NCI-H2081 (cell line): ENCODE data around the gene ARHGEF19.
"Not testable (repeated sequence)": the region's sequence is repeated elsewhere in the genome, so short reads cannot be mapped to it uniquely, and the experiment has no call there.

ENCODE experiments used
- DNase-seq, 2 experiments: peaks; one replicate each; lab custom pipeline; 2025; lab: John Stamatoyannopoulos, UW

Gene ARHGEF19

GRCh38 chr1:16244650-16245285 is 32.3 kb upstream of the ARHGEF19 start:
- no peak for DNase-seq

DNA sequence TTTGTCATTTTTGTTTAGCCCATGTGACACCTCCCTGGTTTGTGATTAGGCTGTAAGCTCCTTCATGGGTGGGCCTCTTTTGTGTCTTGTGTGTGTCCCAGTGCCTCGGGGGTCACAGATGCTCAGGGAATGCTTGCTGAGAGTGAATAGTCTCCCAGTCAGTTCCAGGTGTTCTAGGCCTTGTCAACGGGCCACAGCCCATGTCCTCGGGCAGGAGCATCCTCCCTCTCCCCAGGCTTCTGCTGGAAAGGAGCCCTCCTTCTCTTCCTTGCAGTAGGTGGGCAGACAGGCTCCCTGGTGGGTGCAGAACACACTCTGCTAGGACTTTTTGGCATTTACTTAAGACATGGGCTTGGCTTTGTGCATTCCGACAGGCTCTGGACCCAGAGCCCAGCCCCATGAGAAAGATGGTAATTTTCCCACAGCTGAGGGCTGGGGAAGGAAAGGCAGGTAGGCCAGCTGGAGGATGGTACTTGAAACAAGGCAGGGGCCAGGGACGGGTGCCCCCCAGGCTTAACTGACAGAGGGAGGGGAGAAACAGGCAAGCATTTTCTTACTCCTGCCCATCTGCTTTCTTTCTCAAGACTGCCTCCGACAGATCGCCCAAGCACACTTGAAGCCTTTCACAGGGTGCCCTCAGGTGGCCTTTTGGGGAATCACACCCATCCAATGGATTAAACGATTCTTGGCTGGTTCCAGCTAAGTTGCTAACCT is 31.6 kb upstream of the ARHGEF19 start:
- DNase-seq = peak; percentile 80 to 81

DNA sequence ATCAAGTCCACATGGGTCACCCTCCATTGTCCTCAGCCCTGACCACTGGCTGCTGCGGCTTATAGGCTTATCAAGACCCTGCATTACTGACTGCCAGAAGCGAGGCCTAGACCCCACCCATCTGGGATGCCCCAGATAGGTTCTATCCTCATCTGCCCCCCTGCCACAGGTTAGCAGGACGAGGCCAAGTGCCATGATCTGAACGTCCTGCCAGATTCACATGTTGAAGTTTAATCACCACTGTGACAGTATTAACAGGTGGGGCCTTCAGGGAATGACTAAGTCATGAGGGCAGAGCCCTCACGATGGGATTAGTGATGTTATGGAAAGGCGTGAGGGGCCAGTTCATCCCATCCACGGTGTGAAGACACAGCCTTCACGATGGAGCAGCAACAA is 30.8 kb upstream of the ARHGEF19 start:
- DNase-seq = no peak

GRCh38 chr1:16242556-16243214 is 30.2 kb upstream of the ARHGEF19 start:
- no peak for DNase-seq

DNA sequence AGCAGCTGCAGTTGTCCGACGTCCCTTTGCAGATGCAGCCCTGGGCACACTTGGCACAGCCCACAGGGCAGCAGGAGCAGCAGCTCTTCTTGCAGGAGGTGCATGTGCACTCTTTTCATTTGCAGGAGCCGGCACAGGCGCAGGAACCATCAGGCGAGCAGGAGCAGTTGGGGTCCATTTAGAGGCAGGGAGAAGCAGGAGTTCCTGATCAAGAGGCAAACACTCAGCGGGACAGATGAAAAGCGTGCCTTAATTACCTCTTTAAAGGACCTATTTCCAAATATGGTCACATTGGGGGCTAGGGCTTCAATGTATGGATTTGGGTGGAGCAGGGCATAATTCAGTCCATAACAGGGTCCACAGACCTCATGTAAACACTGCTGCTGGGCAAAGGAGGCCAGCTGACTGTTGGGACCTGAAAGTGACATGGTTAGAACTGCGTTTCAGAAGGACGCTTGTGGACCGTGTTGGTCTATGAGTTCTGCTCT is 28.8 kb upstream of the ARHGEF19 start:
- DNase-seq = no peak

DNA sequence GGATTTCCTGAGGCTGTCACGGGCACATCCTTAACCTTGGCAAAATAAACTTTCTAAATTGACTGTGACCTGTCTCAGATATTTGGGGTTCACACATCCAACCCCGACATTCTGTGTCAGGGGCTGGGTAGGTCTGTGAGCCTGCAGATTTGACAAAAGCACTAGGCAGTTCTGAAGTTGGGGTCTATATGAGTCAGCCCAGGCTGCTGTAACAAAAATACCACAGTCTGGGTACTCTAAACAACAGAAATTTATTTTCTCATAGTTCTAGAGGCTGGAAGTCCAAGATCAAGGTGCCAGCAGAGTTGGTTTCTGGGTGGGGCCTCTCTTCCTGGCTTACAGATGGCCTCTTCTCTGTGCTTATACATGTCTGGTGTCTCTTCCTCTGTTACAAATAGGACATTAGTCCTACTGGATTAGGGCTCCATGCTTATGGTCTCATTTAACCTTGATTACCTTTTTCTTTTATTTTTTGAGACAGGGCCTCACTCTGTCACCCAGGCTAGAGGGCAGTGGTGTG is 27.6 kb upstream of the ARHGEF19 start:
- DNase-seq = no peak

DNA sequence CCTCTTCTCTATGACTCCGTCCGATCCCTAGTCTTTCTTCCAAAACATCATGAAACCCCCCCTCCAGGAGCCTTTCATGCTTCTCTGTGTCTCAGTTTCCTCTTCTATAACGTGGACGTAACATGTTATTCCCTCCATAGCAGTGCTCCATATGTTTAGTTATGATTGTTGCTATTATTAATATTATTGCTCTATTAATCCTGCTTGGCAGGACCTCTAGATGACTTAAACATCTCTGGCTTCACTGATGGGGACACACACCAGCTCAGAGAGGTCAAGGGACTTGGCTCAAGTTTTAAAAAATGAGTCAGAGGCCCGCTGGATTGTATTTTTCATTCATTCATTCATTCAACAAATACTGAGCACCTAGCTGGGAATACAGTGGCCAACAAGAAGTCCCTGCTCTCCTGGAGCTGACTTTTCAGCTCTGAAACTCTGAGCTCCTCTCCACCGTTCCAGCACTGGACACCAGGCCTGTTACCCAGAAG is 24.9 kb upstream of the ARHGEF19 start:
- no peak for DNase-seq

DNA sequence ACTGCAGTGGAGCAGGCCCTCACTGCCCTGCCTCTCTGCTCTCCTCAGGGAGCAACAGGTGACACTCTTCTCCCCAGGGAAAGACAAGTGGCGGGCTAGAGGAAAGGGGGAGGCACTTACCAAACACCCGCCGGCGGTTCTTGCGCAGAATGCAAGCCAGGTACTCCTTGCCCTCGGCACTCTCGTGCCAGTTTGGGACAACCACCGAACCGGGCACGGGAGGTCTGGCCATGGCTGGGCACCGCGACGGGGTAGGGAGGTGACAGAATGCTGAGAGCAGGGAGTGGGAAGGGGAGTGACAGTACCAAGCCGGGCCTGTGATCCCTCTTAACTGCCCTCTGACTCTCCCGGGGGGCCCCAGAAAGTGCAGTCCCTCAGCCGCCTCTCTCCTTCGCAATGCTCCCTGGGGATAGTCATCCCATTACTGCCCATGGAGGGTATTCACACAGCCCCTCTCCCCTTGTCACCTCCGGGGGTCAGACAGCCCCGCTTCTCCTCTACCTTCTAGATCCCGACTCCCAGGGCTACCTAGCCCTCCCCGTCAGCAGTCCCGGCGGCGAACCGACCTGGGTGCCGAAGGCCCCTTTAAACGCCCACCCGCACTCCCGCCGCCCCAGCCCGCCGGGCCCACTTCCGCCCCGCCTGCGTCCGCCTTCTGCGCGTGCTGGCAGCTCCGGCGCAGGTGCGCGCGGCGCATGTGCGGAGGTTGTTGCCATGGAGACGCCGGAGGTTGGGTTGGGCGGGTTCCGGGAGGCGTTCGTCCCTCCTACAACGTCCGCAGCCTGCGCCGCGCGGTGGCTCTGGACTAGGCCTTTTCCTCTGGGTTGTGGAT is 24.3 kb upstream of the ARHGEF19 start, which contains the start of gene CPLANE2:
Gene CPLANE2 (minus strand): TSS at position 673 of the 832 bp plus-strand sequence. CDS start 441 bp downstream, at position 232.
- DNase-seq = peak; percentile 95 to 97

- peak; percentile 54 to 76 for DNase-seq
These were observed 23.6 kb upstream of the ARHGEF19 start for GRCh38 chr1:16235944-16236510.

DNA sequence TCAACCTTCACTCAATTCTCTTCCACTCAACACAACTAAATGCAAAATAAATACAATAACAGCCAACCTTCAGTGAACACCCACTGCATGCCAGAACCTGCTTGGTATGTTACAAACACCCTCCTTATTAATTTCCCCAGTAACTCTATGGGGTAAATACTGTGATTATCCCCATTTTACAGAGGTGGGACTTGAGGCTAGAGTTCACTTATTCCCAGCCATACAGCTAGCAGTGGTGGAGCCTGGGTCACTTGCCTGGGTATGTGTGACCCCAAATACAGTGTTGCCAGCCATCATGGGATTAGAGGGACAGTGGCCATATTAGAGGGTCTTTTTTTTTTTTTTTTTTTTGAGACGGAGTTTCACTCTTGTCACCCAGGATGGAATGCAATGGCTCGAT is 22.9 kb upstream of the ARHGEF19 start:
- DNase-seq = no peak

- no peak for DNase-seq
These were observed 21.0 kb upstream of the ARHGEF19 start for GRCh38 chr1:16233431-16233830.

DNA sequence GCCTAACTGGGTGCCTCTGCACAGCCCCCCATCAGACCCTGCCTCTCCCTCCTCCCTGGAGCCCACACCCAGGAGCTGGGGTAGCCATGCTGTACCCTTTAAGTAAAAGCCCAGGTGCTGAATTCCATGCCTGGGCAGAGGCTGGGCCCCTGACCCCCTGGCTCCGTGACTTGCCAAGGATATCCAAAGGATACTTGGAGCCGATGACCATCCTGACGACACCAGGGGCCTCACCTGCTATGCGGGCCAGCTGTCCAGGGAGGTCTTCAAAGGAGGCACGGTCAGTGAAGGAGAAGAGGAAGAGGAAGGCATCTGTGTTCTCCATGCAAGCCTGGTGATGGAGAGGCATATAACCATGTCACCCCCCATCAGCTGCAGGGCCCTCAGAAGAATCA is 19.9 kb upstream of the ARHGEF19 start:
- DNase-seq = no peak

DNA sequence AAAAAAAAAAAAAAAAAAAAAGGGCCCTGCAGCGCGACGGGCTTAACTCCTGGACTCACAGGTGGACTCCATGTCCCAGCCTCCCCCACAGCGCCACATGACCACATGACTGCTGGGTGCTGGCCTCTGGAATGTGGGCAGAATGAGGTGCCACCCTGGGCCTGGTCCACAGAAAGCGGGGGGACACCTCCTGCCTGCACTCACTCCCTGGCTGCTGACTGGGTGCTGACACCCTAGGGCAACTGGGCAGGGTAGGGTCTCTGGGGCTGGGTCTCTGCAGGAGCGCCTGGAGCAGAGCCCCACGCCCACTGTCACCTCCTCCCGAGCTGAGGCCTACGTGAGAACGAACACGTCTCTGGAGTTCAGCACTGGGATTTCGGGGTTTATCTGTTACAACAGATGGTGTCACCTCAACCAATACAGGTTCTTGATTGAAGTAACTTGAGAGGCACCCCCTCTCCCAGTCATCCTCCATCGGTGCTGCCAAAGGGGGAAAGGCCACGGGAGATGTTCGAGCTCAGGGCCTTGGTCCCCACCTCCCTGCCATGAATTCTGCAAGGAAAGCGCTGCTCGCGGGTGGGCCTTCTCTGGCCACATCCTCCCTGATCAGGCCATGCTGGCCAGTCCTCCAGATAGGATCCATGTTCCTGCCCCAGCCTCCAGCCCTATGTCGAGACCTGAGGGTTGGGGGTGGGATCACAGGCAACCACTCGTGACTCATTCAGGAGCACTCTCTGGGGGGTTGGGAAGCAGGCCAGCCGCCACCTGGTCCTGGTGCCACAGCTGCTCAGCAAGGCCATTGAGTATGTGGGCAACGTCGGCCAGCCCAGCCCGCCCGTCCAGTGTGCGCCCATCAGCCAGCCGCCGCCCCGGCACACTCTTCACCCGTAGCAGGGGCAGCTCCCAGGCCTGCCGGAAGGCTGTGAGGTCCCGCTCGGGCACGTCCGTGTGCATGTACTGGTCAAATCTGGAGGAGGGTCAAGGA is 19.2 kb upstream of the ARHGEF19 start:
- DNase-seq = no peak

- no peak for DNase-seq
These were observed 18.3 kb upstream of the ARHGEF19 start for GRCh38 chr1:16230744-16231143.

GRCh38 chr1:16229976-16230740 is 17.7 kb upstream of the ARHGEF19 start:
- no peak for DNase-seq

DNA sequence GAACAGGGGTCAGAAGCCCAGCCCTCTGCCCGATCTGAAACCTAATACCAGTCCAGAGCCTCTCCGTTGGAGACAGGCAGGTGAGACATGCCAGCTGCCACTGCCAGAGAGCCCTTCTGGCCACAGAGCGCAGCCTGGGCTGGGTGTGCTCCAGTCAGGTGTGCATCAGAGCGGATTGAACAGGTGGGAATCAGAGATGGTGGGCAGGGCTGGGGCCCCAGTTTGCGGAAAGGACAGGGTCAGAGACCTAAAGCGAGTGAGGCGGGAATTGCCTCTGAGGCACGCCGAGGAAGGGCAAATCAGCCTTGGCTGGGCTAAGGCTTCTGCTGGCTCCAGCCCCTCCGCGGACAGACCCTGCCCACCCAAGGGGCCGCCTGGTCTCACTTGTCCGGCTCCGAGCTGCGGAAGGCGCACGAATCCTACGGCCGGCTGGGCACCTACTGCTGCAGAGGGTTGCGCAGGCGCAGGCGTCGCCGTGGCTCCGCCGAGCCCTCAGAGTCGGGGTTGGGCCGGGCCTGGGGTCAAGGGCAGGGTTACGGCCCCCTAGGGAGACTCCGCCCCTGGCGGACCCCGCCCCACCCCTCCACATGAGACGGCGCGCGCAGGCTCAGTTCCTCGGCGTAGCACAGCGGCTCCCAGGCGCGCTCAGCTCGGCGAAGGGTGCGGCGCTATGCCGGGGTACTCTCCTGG is 14.2 kb upstream of the ARHGEF19 start:
- no peak for DNase-seq

- no peak for DNase-seq
These were observed 13.7 kb upstream of the ARHGEF19 start for GRCh38 chr1:16226129-16226489.

- no peak for DNase-seq
These were observed 12.0 kb upstream of the ARHGEF19 start for GRCh38 chr1:16224472-16224871.

DNA sequence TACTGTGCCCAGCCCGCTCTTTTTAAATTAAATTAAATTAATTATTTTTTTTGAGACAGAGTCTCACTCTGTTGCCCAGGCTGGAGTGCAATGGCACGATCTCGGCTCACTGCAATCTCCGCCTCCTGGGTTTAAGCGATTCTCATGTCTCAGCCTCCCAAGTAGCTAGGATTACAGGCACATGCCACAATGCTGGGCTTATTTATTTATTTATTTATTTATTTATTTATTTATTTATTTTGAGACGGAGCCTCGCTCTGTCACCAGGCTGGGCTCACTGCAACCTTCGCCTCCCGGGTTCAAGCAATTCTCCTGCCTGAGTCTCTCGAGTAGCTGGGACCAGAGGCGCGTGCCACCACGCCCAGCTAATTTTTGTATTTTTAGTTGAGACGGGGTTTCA is 10.3 kb upstream of the ARHGEF19 start:
- DNase-seq = not testable (repeated sequence)
